HepG2 (cell line): Measurements from ENCODE around the gene PPP2R2C.

Experiments
- CEBPB ChIP-seq: IDR thresholded peaks from 2 replicates; pipeline ENCODE4 v1.6.1; 2011; ENCODE audit warnings: low read depth, low read length, improper control_type of control experiment, borderline replicate concordance
- CTCF ChIP-seq: sonication (generic); formaldehyde crosslinking; IDR thresholded peaks from 2 replicates; pipeline ENCODE4 v1.5.0; 2020; ENCODE audit warnings: mild to moderate bottlenecking, missing genetic modification reagents, moderate library complexity
- DNMT1 ChIP-seq: sonication (generic); formaldehyde crosslinking; IDR thresholded peaks from 2 replicates; pipeline ENCODE4 v1.5.1; 2020; ENCODE audit warnings: mild to moderate bottlenecking, missing genetic modification reagents
- JUN ChIP-seq: sonication (generic); formaldehyde crosslinking; IDR thresholded peaks from 2 replicates; pipeline ENCODE4 v1.4.0; 2020; ENCODE audit warnings: mild to moderate bottlenecking, missing genetic modification reagents
- MED1 ChIP-seq: sonication (generic); formaldehyde crosslinking; IDR thresholded peaks from 2 replicates; pipeline ENCODE4 v1.4.0; 2020; ENCODE audit warnings: missing genetic modification reagents
- MNT ChIP-seq: fragments of 450-650 bp; IDR thresholded peaks from 2 replicates; pipeline ENCODE4 v1.6.1; 2016
- SIN3A ChIP-seq: IDR thresholded peaks from 2 replicates; pipeline ENCODE4 v1.6.1; 2011; ENCODE audit warnings: low read depth, mild to moderate bottlenecking, control low read depth, low read length, borderline replicate concordance
- ZNF850 ChIP-seq: sonication (generic); formaldehyde crosslinking; conservative IDR thresholded peaks from 2 replicates; pipeline ENCODE4 v1.9.0; 2021; ENCODE audit warnings: mild to moderate bottlenecking, missing genetic modification reagents

- TF ChIP-seq CEBPB = no peak
- no peak for TF ChIP-seq MED1
- TF ChIP-seq DNMT1 = no peak
- no peak for TF ChIP-seq MNT
- no peak for TF ChIP-seq CTCF (CRISPR knock-in tag)
- TF ChIP-seq ZNF850 (CRISPR knock-in tag) = no peak
- no peak for TF ChIP-seq SIN3A
- TF ChIP-seq JUN = no peak
Measured at GRCh38 chr4:6341696-6342095, 130.7 kb downstream of the PPP2R2C start.
